ELF-1 (cell line): ENCODE data around the gene HES4.
A peak's percentile ranks its signal among the peaks of the same experiment; 100 is the strongest.
"Not testable (repeated sequence)": the region's sequence is repeated elsewhere in the genome, so short reads cannot be mapped to it uniquely, and the experiment has no call there.

Experiments
- DNase-seq: peaks from one replicate; pipeline ENCODE4 v3.0.0-alpha.2; 2016; ENCODE audit warnings: low read depth, low spot score

Gene HES4

DNA sequence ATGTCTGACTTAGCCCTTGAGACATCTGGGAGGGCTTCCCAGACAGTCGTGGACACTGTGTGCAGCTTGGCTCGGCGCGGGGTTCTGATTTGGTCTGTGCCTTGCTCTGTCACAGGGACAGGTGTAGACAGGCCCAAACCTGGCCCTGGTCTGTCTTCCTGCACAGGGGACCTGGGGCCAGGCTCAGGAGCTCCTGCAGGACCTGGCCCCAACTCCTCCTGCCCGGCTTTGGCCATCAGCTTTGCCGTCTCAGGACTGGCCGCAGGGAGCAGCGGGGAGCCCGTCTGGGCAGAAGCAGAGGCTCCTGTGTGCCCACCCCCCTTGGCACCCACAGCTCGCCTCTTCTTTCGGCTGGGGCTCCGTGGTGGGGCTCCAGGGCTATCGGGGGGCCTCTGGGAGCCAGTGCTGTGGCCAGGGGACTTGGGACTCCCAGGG is 19.7 kb downstream of the HES4 start:
- DNase-seq = no peak

DNA sequence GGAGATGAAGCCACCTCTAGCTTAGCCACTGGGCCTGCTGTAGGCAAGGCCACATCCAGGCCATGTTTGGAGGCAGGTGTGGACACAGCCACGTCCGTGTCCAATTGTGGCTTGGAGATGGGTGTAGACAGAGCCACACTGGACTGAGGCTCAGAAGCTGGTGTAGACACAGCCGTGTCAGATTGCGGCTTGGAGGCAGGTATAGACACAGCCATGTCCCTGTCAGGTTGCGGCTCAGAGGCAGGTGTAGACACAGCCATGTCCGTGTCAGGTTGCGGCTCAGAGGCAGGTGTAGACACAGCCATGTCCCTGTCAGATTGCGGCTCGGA is 20.2 kb downstream of the HES4 start:
- DNase-seq = no peak

DNA sequence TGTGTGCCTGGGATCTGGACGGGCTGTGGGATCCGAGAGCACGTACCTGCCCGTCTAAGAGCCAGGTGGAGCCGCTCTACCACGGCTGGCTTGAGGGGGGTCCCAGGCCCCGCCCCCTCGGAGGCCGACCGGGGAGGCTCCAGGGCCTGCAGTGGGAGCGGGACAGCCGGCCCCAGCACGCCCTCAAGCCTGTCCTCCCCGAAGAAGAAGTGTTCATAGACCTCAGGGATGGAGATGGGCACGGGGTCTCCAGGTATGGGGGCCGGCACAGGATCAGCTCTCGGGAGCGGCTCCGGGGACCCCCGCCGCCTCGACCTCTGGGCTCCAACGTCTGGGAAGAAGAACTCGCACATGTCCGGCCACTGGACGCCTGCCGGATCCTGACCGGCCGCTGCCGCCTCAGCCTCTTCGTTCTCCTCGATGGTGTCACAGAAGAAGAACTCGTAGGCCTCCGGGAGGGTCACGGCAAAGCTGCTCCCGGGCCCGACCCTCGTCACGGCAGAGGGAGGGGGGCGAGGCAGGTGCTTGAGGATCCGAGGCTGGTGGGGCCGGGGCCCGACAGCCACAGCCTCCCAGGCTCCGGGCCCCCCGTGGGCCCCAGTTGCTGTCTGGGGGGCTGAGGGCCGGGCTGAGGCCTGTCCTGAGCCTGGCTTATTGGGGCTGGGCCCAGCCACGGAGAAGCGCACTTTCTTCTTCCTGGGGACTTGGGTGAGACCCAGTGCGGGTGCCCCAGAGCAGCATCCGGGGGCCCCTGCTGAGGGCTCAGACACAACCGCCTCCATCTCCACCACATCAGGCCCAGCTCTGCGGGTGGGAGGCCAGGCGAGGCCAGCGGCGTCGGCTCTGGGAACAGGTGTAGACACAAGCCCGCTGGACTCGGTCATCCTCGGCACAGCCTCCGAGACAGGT is 20.8 kb downstream of the HES4 start:
- no peak for DNase-seq

DNA sequence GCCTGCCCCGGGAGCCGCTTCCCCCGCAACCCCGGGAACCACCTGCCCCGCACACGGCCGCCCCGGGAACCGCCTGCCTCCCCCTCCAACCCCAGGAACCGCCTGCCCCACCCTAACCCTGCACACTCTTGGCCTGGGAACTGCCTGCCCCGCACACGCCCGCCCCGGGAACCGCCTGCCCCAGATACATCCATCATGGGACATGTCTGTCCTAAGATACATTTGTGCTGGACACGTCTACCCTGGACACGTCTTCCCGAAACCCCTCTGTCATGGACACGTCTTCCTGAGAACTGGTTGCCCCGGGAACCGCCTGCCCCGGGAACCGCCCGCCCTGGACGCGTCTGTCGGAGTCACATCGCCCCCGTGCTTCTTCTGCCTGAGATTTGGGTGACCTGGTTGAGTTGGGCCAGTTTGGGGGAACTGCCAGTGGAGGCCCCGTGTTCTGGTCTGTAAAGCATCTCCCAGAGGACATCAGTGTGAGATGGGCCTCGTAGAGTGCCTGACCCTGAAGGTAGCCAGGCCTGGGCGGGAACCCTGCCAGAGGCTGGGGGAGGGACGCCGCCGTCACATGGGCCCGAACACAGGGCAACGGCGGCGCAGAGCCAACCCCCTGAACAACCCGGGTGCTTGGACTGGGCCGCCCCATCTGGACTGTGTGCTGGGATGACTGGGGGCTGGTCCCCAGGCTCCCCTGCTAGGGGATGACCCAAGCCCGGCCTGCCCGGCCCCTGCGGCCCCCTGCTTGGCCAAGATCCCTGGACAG is 21.6 kb downstream of the HES4 start:
- no peak for DNase-seq

DNA sequence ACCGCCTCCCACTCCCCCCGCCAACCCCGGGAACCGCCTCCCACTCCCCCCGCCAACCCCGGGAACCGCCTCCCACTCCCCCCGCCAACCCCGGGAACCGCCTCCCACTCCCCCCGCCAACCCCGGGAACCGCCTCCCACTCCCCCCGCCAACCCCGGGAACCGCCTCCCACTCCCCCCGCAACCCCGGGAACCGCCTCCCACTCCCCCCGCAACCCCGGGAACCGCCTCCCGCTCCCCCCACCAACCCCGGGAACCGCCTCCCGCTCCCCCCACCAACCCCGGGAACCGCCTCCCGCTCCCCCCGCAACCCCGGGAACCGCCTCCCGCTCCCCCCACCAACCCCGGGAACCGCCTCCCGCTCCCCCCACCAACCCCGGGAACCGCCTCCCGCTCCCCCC is 23.1 kb downstream of the HES4 start:
- not testable (repeated sequence) for DNase-seq

DNA sequence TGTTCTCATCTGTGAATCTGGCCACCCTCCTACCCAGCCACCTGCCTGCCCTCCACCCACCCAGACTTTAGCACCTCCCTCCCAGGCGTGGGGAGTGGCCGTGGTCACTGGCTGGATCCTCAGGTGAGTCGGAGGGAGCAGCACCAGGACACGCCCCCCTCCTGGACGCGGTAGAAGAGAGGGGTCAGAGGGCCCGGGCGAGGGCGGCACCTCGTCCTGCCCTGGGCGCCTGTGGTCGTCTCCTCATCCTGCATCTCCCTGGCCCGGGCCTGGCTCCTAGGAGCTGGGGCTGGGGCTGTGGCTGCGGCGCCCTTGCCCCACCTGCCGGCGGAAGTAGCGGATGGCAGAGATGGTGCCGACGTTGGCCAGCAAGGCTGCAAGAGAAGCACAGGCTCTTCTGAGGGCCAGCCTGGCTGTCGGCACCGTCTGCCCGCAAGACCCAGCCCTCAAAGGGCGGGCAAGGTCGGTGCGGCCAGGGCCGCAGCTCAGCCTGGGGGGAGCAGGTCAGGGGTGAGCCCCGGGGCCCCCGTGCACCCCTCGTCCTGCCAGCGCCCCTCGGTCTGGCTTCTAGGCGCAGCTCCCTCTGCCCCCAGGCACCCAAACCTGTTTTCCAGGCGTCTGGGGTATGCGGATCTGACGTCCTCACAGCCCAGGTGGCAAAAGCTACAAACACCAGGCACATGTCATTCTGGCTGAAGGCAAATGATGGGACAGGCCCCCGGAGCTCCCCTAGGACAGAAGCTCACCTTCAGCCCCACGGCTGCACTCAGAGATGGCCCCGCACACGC is 23.8 kb downstream of the HES4 start:
- peak; percentile 92 for DNase-seq

DNA sequence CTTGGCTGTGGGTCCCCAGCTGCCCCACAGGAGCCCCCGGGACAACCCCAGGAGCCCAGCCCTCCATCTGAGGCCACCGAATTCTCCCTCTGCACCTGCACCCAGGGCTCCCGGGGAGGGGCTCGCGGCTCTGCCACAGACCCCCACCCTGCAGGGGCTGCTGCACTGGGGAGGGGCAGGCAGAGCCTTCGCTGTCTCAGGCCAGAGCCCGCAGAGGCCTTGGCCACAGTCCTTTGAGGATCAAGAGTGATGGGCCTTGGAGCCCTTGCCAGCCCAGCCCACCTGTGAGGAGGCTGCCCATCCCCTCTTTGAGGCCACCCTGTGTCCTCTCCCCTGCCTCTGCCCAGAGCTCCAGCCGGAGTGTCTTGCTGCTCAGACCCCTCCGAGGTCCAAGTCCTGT is 24.5 kb downstream of the HES4 start:
- no peak for DNase-seq

DNA sequence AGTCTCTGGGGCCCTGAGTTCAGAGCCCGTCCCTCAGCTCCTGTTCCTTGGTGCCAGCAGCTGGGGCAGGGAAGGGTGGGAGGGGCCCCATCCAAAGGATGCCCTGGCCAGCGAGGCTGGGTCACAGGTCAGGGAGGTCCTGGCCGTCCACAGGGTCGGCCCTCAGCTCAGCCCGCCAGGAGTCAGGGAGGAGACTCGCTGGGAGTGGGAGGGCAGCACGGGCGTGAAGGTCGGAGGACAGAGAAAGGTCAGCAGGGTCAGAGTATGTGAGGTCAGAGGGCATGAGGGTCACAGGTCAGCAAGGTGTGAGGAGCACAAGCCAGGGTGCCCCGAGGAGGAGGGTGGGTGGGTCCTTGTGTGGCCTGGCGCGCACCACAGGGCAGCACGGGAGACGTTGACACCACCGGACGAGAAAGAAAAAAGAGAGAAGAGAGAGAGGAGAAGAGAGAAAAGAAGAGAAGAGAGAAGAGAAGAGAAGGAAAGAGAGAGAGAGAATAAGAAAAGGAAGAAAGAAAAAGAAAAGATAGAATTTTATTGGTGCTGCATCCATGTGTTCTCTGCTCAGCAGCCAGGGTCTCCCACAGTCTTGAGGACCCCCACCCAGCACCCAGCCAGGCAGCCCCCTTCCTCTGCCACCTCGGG is 25.1 kb downstream of the HES4 start:
- DNase-seq = no peak

DNA sequence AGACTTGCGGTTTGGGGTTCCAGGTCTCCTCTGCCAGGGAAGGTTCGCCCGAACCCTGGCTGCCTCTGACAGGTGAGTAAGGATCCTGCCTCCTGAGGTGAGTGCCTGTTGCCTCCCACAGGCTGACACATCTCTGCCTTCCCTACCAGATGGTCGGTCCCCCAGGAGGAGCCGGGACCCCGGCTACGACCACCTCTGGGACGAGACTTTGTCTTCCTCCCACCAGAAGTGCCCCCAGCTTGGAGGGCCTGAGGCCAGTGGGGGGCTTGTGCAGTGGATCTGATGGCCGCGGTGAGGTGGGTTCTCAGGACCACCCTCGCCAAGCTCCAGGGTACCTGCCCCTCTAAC is 25.6 kb downstream of the HES4 start:
- DNase-seq = no peak

DNA sequence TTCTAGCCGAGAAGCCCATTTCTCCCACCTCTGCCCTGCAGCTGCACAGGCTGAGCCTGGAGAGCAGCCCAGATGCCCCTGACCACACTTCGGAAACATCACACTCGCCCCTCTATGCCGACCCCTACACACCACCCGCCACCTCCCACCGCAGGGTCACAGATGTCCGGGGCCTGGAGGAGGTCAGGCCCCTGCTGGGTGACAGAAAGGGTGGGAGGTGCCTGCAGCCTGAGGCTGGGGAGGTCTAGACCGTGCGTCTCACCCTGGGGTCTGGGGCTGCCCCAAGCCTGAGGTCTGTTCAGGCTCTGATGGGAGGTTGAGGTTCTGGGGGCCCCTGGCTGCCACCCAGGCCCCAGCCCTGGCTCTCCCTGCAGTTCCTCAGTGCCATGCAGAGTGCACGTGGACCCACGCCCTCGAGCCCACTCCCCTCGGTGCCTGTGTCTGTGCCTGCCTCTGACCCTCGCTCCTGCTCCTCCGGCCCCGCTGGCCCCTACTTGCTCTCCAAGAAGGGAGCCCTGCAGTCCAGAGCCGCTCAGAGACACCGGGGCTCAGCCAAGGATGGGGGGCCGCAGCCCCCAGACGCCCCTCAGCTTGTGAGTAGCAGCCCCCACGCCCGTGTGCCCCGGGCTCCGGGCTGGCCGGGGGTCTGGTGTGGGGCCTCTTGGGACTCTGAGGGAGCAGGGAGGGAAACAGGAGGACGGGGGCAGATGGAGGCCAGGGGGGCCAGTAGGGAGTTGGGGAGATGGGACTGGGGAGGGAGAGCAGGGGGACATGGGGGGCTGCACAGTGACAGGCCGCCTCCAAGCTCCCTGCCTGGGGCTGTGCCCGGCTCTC is 26.2 kb downstream of the HES4 start:
- no peak for DNase-seq

DNA sequence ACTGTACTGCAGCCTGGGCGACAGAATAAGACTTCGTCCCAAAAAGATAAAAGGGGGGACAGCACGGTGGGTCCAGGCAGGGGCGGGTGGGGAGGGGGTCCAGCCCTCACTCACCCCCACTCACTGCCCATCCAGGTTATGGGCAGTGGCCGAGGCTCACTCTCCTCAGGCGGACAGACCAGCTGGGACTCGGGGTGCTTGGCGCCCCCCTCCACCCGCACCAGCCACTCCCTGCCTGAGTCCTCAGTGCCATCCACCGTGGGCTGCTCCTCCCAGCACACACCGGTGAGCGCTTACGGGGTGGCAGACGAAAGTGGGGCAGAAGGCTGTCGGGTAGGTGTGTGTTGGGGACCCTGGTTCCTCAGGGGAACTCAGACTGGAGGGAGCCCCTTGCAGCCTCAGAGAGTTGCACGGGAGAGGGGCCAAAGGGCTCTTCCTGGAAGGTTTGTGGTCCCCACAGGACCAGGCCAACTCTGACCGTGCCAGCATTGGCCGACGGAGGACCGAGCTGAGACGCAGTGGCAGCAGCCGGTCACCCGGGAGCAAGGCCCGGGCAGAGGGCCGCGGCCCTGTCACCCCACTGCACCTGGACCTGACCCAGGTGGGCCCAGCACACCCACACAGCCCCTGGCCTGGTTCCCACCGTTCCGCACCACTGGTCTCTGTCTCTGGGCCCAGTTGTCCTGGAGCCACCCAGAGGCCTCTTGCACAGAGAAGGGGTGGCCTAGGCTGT is 27.0 kb downstream of the HES4 start:
- no peak for DNase-seq

DNA sequence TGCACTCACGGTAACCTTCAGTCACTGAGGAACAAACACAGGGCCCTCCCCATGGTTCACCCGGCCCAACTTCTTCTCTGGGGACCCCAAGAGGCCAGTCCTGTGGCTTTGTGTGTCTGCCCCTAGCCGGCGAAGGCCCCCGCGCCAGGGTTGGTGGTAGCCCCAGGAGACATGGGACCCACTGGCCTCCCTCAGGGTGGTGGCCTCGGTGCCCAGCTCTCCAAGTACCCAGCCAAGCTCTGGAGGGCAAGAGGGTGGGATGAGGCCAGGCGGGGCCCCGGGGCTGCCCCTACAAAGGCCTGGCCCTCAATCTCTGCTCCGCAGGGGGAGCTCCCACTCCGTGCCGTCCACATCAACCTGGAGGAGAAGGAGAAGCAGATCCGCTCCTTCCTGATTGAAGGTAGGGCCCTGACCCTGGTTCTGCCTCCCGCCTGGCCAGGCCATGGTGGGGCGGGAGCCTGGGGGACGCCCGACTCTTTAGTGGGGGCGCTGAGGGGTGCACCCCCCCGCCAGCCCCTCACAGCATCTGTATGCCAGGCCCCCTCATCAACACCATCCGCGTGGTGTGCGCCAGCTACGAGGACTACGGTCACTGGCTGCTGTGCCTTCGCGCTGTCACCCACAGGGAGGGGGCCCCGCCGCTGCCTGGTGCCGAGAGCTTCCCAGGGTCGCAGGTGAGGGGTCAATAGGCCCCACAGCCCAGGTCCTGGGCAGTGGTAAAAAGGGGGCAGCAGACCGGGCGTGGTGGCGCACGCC is 28.0 kb downstream of the HES4 start:
- no peak for DNase-seq

DNA sequence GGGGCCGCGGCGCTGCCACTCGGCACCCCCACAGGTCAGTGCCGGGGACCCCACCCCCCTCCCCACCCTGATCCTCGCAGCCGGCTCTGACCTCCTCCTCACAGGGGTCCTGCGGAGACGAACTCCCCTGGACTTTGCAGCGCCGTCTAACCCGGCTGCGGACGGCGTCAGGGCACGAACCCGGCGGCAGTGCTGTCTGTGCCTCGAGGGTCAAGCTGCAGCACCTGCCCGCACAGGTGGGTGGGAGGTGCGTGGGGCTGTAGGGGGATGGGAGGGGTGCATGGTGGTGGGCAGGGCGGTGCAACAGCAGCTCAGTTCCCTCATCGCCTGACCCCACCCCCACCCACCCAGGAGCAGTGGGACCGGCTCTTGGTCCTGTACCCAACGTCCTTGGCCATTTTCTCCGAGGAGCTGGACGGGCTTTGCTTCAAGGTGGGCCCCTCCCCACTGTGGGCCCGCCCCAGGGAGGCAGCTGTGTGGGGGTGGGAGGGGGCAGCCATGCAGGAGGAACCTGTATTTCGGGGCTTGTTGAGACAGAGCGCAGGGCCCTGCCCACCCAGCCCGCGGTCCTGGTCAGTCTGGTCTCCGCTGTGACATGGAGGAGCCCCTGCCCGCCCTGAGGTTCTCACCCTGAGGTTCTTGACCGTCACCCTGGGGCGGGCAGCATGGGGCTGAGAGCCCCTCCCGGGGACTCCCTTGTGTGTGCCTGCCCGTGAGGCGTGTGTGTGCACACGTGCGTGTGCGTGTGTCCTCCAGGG is 28.7 kb downstream of the HES4 start:
- no peak for DNase-seq

DNA sequence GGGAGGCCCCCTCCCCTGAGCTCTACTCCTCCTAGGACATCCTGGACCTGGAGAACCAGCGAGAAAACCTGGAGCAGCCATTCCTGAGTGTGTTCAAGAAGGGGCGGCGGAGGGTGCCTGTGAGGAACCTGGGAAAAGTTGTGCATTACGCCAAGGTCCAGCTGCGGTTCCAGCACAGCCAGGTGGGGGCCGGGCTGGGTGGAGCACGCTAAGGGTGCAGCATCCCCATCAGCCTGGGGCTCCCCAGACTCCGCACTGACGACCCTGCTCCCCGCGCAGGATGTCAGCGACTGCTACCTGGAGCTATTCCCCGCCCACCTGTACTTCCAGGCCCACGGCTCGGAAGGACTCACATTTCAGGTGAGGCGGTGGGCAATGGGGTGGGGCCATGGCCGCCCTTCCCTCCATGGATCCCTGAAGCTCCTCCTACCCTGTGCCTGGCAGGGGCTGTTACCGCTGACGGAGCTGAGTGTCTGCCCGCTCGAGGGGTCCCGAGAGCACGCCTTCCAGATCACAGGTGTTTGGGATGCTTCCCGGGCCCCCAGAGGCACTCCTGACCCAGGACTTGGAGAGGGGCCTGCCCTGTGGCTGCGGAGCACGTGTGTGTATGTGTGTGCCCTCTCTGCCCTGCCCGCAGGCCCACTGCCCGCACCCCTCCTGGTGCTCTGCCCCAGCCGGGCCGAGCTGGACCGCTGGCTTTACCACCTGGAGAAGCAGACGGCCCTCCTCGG is 29.5 kb downstream of the HES4 start:
- DNase-seq = peak; percentile 28

DNA sequence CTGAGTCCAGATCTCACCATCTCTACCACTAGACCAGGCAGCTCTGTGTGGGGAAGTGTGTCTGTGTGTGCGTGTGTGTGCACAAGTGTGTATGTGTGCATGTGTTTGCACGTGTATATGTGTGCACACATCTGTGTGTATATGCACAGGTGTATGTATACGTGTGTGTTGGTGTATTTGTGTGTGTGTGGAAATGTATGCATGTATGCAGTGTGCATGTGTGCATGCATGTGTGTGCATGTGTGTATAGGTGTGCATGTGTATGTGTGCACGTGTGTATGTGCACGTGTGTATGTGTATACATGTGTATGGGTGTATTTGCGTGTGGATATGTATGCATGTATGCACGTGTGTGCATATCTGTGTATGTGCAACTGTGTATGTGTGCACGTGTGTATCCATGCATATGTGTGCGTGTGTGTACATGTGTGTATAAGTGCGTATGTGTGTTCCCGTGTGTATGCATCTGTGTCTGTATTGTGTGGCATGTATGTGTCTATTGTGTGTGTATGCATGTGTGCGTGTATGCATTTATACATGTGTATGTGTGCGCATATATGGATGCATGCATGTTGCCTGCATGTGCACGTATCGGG is 30.5 kb downstream of the HES4 start:
- no peak for DNase-seq

DNA sequence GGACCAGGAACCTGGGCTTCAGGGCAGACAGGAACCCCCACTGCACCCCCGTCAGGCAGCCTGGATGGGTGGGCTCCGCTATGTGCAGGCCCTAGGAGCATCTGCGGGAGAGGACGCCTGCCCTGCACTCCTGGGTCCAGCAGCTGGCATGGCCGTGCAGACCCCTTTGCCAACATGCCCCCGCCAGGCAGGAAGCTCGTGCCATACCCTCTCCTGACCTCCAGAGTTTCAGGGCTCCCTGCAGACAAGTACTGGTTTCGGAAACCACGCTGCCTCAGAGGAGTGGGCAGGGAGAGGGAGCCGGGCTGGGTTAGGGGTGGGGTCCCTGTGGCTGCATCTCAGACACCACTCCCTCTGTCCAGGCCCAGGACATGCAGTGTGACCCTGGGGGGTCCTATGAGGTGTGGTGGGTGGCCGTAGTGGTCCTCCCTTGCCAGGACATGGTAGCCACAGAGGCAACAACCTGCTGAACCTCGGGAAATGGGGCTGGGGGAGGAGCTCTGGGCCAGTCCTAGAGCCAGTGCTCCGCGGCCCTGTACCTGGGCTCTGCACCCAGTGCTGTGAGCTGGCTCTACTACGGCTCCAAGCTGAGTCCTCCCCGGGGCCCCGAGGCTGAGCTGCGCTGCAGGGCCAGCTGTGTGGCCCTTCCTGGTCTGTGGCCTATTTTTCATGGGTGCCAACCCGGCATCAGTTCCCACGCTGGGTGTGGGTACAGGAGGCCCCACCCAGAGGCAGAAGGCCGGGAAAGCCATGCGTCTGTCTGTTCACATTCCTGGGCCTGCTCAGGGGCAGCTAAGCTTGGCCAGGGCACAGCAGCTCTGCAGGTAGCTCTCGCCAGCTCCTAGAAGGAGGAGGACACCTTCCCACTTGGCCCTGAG is 32.2 kb downstream of the HES4 start:
- no peak for DNase-seq
